GM12892 (cell line): ENCODE measurements around the gene MPZL2.

Experiments used
- POLR2A ChIP-seq: IDR thresholded peaks from 2 replicates; pipeline ENCODE4 v1.6.1; 2011; ENCODE audit warnings: low read depth, low read length, control low read depth
- POLR2AphosphoS5 ChIP-seq: IDR thresholded peaks from 2 replicates; pipeline ENCODE4 v1.6.1; 2011; ENCODE audit warnings: low read depth, low read length, control low read depth

DNA sequence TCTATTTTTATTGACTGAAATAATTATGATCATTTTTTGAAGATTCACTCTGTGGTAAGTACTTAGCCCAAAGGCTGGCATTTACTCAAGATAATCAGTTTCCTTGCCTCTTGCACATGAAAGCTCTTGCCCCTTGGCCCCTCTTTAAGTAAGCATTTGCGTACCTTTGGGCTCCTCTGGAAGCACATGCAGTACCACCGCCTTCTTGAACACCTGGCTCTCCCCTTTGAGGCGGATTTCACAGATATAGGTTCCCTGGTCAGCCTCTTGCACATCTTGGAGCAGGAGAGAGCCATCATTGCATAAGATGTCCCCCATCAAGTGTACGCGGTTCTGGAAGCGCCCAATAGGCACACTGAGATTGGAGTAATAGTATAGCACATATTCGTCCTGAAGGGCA lies 53.8 kb downstream of the MPZL2 start:
- no peak for TF ChIP-seq POLR2A
- no peak for TF ChIP-seq POLR2AphosphoS5
